Heart left ventricle (tissue), 16 donors: Measurements from ENCODE around the gene CDH23. TPM values are rescaled to one million over a fixed set of nuclear protein-coding genes. Genes with fewer than 3 reads are reported as not detected.

ENCODE experiments used
- ATAC-seq, 4 donors: fragments of 200-7000 bp; cut with Tn5 transposase; one replicate each; pipeline ENCODE4 v1.9.1; 2020 to 2022; ENCODE audit warnings: moderate library complexity in 4 of 4, mild to moderate bottlenecking in 3 of 4, moderate number of reproducible peaks in 1 of 4
- DNase-seq, 5 donors: peaks; one replicate each; pipeline ENCODE4 v3.0.0-alpha.2; 2020
- H3K27ac ChIP-seq, 12 donors: fragments of 200-600 bp; sonication (generic) in 4 of 12; one replicate each; pipeline versions ENCODE4 v1.5.0 to v1.8.0; 2016 to 2022; ENCODE audit warnings: mild to moderate bottlenecking in 2 of 12
- H3K27me3 ChIP-seq, 9 donors: fragments of 200-600 bp; sonication (generic) in 2 of 9; one replicate each; pipeline versions ENCODE4 v1.5.1 to v1.8.0; 2016 to 2022; ENCODE audit warnings: mild to moderate bottlenecking in 3 of 9
- H3K36me3 ChIP-seq, 9 donors: fragments of 200-600 bp; sonication (generic) in 2 of 9; one replicate each; pipeline versions ENCODE4 v1.5.0 to v1.8.0; 2018 to 2022; ENCODE audit warnings: mild to moderate bottlenecking in 2 of 9
- H3K4me1 ChIP-seq, 12 donors: fragments of 200-600 bp; sonication (generic) in 4 of 12; one replicate each; pipeline versions ENCODE4 v1.5.0 to v1.8.0; 2016 to 2022; ENCODE audit warnings: mild to moderate bottlenecking in 3 of 12
- H3K4me3 ChIP-seq, 12 donors: fragments of 200-600 bp; sonication (generic) in 4 of 12; one replicate each; pipeline versions ENCODE4 v1.5.0 to v1.8.0; 2017 to 2022; ENCODE audit warnings: mild to moderate bottlenecking in 9 of 12, moderate library complexity in 4 of 12
- H3K9me3 ChIP-seq, 12 donors: fragments of 200-600 bp; sonication (generic) in 4 of 12; one replicate each; pipeline versions ENCODE4 v1.5.0 to v1.8.0; 2016 to 2022; ENCODE audit warnings: mild to moderate bottlenecking in 1 of 12
- POLR2A ChIP-seq, 2 donors: fragments of 450-650 bp; IDR thresholded peaks; one replicate each; pipeline ENCODE4 v1.6.1; 2017; ENCODE audit warnings: antibody characterized with exemption in 2 of 2, mild to moderate bottlenecking in 2 of 2, moderate library complexity in 2 of 2
- WGBS, 4 donors: extraction: QIAGEN DNeasy Blood & Tissue Kit in 2 of 4; methylation state at CpG; one replicate each; pipeline versions ENCODE4 v1.1.5 to v1.1.7; 2013 to 2018; 5-methylcytosine and 5-hydroxymethylcytosine counted together
- intact Hi-C, 10 donors: fragments of 100-400 bp; cut with DNase I; formaldehyde crosslinking; loops; one replicate each; pipeline versions ENCODE4 v1.11.1 to v1.14.2; 2022
- polyA plus RNA-seq, 2 donors: library from polyadenylated mRNA; stranded (reverse); fragments of 200-250 nt; gene quantifications; one replicate each; pipeline ENCODE4 v1.2.3, GENCODE V29; 2013
- total RNA-seq, 9 donors: library from RNA; depleted of rRNA in 2 of 9; stranded (reverse); fragments of >200 nt in 2 of 9; fragmentation: NEBNext Ultra II Directional in 3 of 9; extraction: Animal tissue kit (Norgen Biotek cat#: 25700) in 3 of 9; gene quantifications; one replicate each; pipeline versions ENCODE4 v1.1.0 to v1.2.4, GENCODE V29; 2016 to 2023
- TF ChIP-seq, protein P1 (sequence below), 12 donors: fragments of 200-600 bp; sonication (generic) in 4 of 12; IDR thresholded peaks; one replicate each; pipeline versions ENCODE4 v1.5.0 to v1.8.0; 2018 to 2022; ENCODE audit warnings: antibody characterized with exemption in 12 of 12, mild to moderate bottlenecking in 5 of 12
- donor health status: ischemic (EF 13 %, LVEDD 7.1; RV severe dilation, severe dysfunction).
- donor health status: healthy with polysubstance abuse.
- donor health status: DM: no; HTN: yes; CAD: no.
- donor health status: DM: no; HTN: no; CAD: no.
- donor health status: ischemic (EF 25% LVEDD 6.9; RV normal size, moderate dysfunction).
- donor health status: ischemic (EF 25% LVEDD 5.7; RV mildly dilated, moderate dysfunction).
- donor health status: healthy.
- donor health status: DM: yes; HTN: yes; CAD: no.
- donor health status: ischemic (EF 35%, LVEDD 5.7; RV mildly dilated, moderate dysfunction).
- donor health status: nonischemic (EF 11% LVEDD 7.7; RV severe dilation, severe dysfunction).
- donor health status: DM: yes; HTN: yes; CAD: no.
- donor health status: PGD.
- donor health status: ischemic (EF 29% LVEDD 5.4; RV normal size, mild dysfunction).
- donor health status: nonischemic (EF 23%, LVEDD 6.1; RV moderate dilation, normal function).

Gene CDH23
- total and polyA plus RNA-seq, 11 donors = 1.2 to 8.6 (median 3.9) TPM

DNA sequence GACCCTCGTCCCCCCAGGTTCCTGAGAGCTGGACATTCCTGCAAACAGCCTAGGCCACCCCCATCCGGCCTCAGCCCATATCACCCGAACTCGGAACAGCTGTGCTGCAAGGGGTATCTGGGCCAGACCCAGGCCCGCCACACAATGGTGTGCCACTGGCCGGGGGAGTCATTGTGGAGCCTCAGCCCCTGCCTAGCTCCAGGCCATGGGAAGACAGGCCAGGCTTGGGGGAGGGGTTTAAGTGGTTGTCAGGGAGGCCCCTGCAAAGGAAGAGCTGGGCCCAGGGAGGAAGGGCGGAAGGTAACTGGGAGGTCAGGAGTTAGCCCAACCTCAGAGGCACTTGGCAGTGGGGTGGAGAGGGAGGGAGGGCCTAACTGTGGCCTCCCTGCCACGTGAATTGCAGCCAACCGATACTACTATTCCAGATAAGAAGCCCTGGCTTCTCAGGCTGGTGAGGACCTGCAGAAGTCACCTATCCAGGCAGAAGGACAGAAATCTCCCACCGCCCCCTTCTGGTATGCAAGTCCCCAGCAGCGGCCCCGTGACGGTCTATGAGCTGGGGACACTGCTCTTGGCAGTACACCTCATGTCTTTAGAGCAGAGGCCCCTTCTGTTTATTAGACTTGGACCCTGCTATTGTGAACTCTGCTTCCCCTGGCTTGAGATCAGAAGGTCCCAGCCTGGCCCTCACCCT lies 349.8 kb downstream of the CDH23 start:
- H3K4me1 ChIP-seq = peaks cover 31 to 98% (median 53%) of the 10 kb centered on the region in 12 donors
- DNase-seq (peak; percentile 76 to 82 (median 80)), ATAC-seq (peak; percentile 43 to 68 (median 58))
- intact Hi-C loops = loop anchor here in 4 of 10 donors (1.0 to 5.0 kb wide), 3 partner anchors 26 to 34 kb away; partner anchors contain the start of gene VSIR (in 2 of the 4)
- no peak overlapping the region for H3K4me3 ChIP-seq
- no peak for TF ChIP-seq POLR2A (IDR thresholded peaks at IDR 0.05)
- TF ChIP-seq, protein P1, sequence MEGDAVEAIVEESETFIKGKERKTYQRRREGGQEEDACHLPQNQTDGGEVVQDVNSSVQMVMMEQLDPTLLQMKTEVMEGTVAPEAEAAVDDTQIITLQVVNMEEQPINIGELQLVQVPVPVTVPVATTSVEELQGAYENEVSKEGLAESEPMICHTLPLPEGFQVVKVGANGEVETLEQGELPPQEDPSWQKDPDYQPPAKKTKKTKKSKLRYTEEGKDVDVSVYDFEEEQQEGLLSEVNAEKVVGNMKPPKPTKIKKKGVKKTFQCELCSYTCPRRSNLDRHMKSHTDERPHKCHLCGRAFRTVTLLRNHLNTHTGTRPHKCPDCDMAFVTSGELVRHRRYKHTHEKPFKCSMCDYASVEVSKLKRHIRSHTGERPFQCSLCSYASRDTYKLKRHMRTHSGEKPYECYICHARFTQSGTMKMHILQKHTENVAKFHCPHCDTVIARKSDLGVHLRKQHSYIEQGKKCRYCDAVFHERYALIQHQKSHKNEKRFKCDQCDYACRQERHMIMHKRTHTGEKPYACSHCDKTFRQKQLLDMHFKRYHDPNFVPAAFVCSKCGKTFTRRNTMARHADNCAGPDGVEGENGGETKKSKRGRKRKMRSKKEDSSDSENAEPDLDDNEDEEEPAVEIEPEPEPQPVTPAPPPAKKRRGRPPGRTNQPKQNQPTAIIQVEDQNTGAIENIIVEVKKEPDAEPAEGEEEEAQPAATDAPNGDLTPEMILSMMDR (IDR thresholded peaks at IDR 0.05) = peak in 6 of 12 donors; percentile 11 to 43 (median 24)
- peaks cover 0 to 8% (median 0%) of the 10 kb centered on the region in 12 donors for H3K9me3 ChIP-seq
- 25 to 39% (median 32%) methylated on average over 12 to 13 of the region's 13 CpGs for WGBS, 4 donors
- H3K27me3 ChIP-seq = no peaks in the 10 kb centered on the region
- peak overlapping the region in 11 of 12 donors; percentile 76 to 96 (median 87) for H3K27ac ChIP-seq
- peaks cover 0 to 18% (median 13%) of the 10 kb centered on the region in 9 donors for H3K36me3 ChIP-seq

DNA sequence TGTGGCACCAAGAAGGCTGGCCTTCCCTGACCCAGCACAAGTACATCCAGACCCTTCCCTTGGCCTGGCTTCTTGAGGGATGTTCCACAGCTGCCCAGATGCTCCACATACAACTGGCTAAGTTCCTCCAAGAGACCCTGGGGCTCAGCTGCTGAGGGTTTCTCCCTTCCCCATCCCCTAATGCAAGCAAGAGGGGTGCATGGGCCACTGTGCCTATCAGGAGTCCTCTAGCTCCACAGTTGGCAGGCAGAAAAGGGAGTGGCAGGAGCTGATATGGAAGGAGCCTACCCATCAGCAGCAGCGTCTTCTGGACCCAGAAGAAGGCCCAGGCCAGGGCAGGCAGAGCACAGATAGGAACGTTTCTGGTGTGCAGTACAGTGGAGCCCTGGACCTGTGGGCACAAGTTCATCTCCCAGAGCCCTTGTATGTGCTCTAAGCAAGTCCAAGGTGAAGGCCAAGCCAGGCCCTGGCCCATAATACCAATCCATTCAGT lies 350.4 kb downstream of the CDH23 start:
- ATAC-seq (no peak), DNase-seq (peak in 1 of 5 donors; percentile 53)
- H3K27ac ChIP-seq = peak overlapping the region in 11 of 12 donors; percentile 76 to 96 (median 87)
- 43 to 72% (median 45%) methylated on average over 2 of the region's 2 CpGs; no CpG with 5 or more reads in 1 of the 4 donors for WGBS, 4 donors
- TF ChIP-seq, protein P1 (IDR thresholded peaks at IDR 0.05) = no peak
- no peak for TF ChIP-seq POLR2A (IDR thresholded peaks at IDR 0.05)
- H3K36me3 ChIP-seq = peaks cover 0 to 24% (median 19%) of the 10 kb centered on the region in 9 donors
- H3K4me3 ChIP-seq = no peak overlapping the region
- intact Hi-C loops = loop anchor here in 3 of 10 donors (2.0 to 5.0 kb wide), 2 partner anchors 26 to 35 kb away; partner anchors contain the start of gene VSIR (in 2 of the 3)
- peaks cover 0 to 8% (median 0%) of the 10 kb centered on the region in 12 donors for H3K9me3 ChIP-seq
- peaks cover 31 to 98% (median 54%) of the 10 kb centered on the region in 12 donors for H3K4me1 ChIP-seq
- H3K27me3 ChIP-seq = no peaks in the 10 kb centered on the region

DNA sequence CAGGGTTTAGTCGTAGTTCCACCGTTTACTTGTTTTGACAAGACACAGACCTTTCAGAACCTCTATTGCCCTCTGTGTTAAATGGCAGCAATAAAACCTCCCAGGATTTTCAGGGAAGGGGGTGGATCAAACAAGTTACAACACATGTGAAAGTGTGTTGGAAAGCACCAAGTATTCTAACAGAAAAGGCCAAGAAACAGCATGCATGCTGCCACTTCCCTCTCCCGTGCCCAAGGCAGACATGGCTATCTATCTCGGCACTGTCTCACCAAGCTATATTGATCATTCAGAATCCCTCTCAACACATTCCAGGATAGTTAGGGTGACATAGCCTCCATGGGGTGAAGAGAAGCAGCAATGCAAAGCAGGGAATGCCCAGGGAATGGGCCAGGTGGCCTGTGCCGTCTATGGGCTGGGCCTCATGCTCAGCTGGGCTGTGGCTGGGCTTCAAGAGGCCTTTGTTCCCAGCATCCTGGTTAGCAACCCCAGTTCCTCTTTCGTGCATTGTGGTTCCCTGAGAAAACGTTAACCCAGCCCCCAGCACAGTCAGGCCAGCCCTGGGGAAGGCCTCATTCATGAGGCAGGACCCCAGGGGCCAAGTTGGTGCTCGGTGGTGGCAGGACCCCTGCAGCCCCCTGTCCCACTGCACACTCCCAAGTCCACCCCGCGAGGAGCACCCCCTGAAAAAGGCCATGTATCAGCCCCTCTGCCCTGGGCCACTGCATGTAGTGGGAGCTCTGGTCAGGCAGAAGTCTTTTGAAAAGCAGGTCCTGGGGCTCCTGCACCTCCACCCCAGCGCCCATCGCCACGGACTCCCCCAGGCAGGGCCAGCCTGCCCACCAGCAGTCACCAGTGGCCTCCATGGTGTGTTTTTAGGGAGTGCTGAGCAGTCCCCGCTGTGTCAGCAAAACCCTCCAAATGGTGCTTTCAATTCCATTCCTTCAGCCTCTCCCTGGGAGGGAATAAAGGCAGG lies 351.1 kb downstream of the CDH23 start:
- H3K36me3 ChIP-seq = peaks cover 0 to 32% (median 27%) of the 10 kb centered on the region in 9 donors
- 64 to 74% (median 71%) methylated on average over 7 to 14 of the region's 14 CpGs for WGBS, 4 donors
- TF ChIP-seq, protein P1 (IDR thresholded peaks at IDR 0.05) = no peak
- TF ChIP-seq POLR2A (IDR thresholded peaks at IDR 0.05) = no peak
- H3K9me3 ChIP-seq = peaks cover 0 to 2% (median 0%) of the 10 kb centered on the region in 12 donors
- peaks cover 34 to 98% (median 54%) of the 10 kb centered on the region in 12 donors for H3K4me1 ChIP-seq
- DNase-seq (peak in 4 of 5 donors; percentile 61 to 73 (median 65)), ATAC-seq (peak in 3 of 4 donors; percentile 26 to 31 (median 27))
- H3K27ac ChIP-seq = peak overlapping the region; percentile 76 to 96 (median 86)
- intact Hi-C loops = loop anchor here in 4 of 10 donors (2.0 to 5.0 kb wide), 4 partner anchors 17 to 36 kb away; partner anchors contain the start of gene VSIR (in 2 of the 4)
- H3K4me3 ChIP-seq = peak overlapping the region in 1 of 12 donors; percentile 10
- H3K27me3 ChIP-seq = no peaks in the 10 kb centered on the region
